ENCODE measurements around the gene GUCA1C. TPM values are rescaled to one million over a fixed set of nuclear protein-coding genes. Genes with fewer than 3 reads are reported as not detected.

Gene GUCA1C
- total RNA-seq, 1 donor from 2014 or later: not detected

GRCh38 chr3:108970561-108970960 lies 16.9 kb upstream of the GUCA1C start:
- no peak overlapping the region for H2AFZ ChIP-seq (replicated peaks)
- no peak overlapping the region for H3K27ac Mint-ChIP-seq
- peaks cover 8% of the 10 kb centered on the region for H3K4me1 Mint-ChIP-seq
- no peak for TF ChIP-seq CTCF (IDR thresholded peaks at IDR 0.05)
- TF ChIP-seq EZH2phosphoT487 (IDR thresholded peaks at IDR 0.05): no peak
- no peak for TF ChIP-seq EZH2 (IDR thresholded peaks at IDR 0.05)
- no peak overlapping the region for H3K4me3 ChIP-seq
- no peaks in the 10 kb centered on the region for H3F3A ChIP-seq (ENCODE audit: low read depth)
- no peak overlapping the region for H3K4me2 ChIP-seq
- H3K9ac ChIP-seq: no peak overlapping the region
- H3K9me3 Mint-ChIP-seq: no peaks in the 10 kb centered on the region
- H4K20me1 ChIP-seq (ENCODE audit: low read depth): no peaks in the 10 kb centered on the region
- H3K9me3 ChIP-seq (ENCODE audit: low read depth): no peaks in the 10 kb centered on the region
- H3K36me3 ChIP-seq: no peaks in the 10 kb centered on the region
- H3K27me3 ChIP-seq: no peaks in the 10 kb centered on the region
- DNase-seq (ENCODE audit: low spot score): peak; percentile 21
- peaks cover 4% of the 10 kb centered on the region for H3K27me3 Mint-ChIP-seq (ENCODE audit: insufficient read depth, low read depth)
- no peaks in the 10 kb centered on the region for H3K36me3 Mint-ChIP-seq
- no peak overlapping the region for H3K4me3 Mint-ChIP-seq
- H3K79me2 ChIP-seq (ENCODE audit: low read depth): no peaks in the 10 kb centered on the region
- no peak overlapping the region for H3K27ac ChIP-seq
- H3K4me1 ChIP-seq: peaks cover 8% of the 10 kb centered on the region

GRCh38 chr3:108966773-108967172 lies 13.1 kb upstream of the GUCA1C start:
- Mint-ChIP-seq H3K27ac (no peak overlapping the region), H3K36me3 (no peaks in the 10 kb centered on the region), H3K4me1 (peaks cover 8% of the 10 kb centered on the region), H3K4me3 (no peak overlapping the region), H3K27me3 (ENCODE audit: insufficient read depth, low read depth) (peaks cover 4% of the 10 kb centered on the region), H3K9me3 (no peaks in the 10 kb centered on the region)
- TF ChIP-seq CTCF (IDR thresholded peaks at IDR 0.05): no peak
- TF ChIP-seq EZH2 (IDR thresholded peaks at IDR 0.05): no peak
- no peak for TF ChIP-seq EZH2phosphoT487 (IDR thresholded peaks at IDR 0.05)
- no peaks in the 10 kb centered on the region for H3K9me3 ChIP-seq (ENCODE audit: low read depth)
- H3K27ac ChIP-seq: no peak overlapping the region
- H3K4me3 ChIP-seq: no peak overlapping the region
- H3K36me3 ChIP-seq: no peaks in the 10 kb centered on the region
- DNase-seq (ENCODE audit: low spot score): no peak
- no peak overlapping the region for H3K4me2 ChIP-seq
- H3F3A ChIP-seq (ENCODE audit: low read depth): no peaks in the 10 kb centered on the region
- peaks cover 8% of the 10 kb centered on the region for H3K4me1 ChIP-seq
- H4K20me1 ChIP-seq (ENCODE audit: low read depth): no peaks in the 10 kb centered on the region
- H3K9ac ChIP-seq: no peak overlapping the region
- no peaks in the 10 kb centered on the region for H3K27me3 ChIP-seq
- H2AFZ ChIP-seq (replicated peaks): no peak overlapping the region
- H3K79me2 ChIP-seq (ENCODE audit: low read depth): no peaks in the 10 kb centered on the region

DNA sequence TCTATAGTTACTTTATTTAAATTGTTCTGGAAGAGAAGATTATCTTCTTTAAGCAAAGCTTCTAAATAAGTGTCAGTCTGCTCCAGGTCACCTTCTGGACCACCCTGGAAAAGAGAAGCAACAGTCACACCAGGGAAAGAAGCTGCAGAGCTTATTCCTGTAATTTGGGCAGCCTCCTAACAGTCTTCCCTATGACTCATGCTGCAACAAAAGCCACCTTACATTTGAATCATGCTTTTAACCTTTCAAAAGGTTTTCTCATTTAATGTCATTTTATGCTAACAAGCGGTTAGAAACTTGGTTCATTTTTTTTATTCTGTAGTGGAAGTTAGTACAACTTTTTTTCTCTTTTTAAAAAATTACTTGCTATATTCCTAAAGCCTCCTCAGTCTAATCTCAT lies 5.3 kb upstream of the GUCA1C start:
- Histone ChIP-seq H3K4me3 (no peak overlapping the region), H3K4me1 (peaks cover 8% of the 10 kb centered on the region), H3K4me2 (no peak overlapping the region), H3K27me3 (no peaks in the 10 kb centered on the region), H3K79me2 (ENCODE audit: low read depth) (no peaks in the 10 kb centered on the region), H3K27ac (no peak overlapping the region), H3F3A (ENCODE audit: low read depth) (no peaks in the 10 kb centered on the region), H3K36me3 (no peaks in the 10 kb centered on the region), H2AFZ (replicated peaks) (peak overlapping the region; percentile 27), H4K20me1 (ENCODE audit: low read depth) (no peaks in the 10 kb centered on the region), H3K9ac (no peak overlapping the region), H3K9me3 (ENCODE audit: low read depth) (no peaks in the 10 kb centered on the region)
- no peak overlapping the region for H3K27ac Mint-ChIP-seq
- peaks cover 2% of the 10 kb centered on the region for H3K27me3 Mint-ChIP-seq (ENCODE audit: insufficient read depth, low read depth)
- H3K4me3 Mint-ChIP-seq: no peak overlapping the region
- no peaks in the 10 kb centered on the region for H3K9me3 Mint-ChIP-seq
- TF ChIP-seq EZH2phosphoT487 (IDR thresholded peaks at IDR 0.05) (no peak), EZH2 (IDR thresholded peaks at IDR 0.05) (no peak), CTCF (IDR thresholded peaks at IDR 0.05) (no peak)
- no peaks in the 10 kb centered on the region for H3K36me3 Mint-ChIP-seq
- peak; percentile 9 for DNase-seq (ENCODE audit: low spot score)
- peaks cover 16% of the 10 kb centered on the region for H3K4me1 Mint-ChIP-seq

Measured in neural progenitor cell (in vitro differentiated cells).